Esophagus squamous epithelium (tissue), 5 donors: Measurements from ENCODE around the gene TSEN2. TPM values are rescaled to one million over a fixed set of nuclear protein-coding genes. Genes with fewer than 3 reads are reported as not detected.
A peak's percentile ranks its signal among the peaks of the same experiment; 100 is the strongest.
"Not testable (repeated sequence)": the region's sequence is repeated elsewhere in the genome, so short reads cannot be mapped to it uniquely, and the experiment has no call there.

ENCODE experiments used
- DNase-seq: peaks from one replicate; lab custom pipeline; 2025; lab: John Stamatoyannopoulos, UW
- H3K27ac ChIP-seq, 4 donors: fragments of 200-600 bp; sonication (generic); one replicate each; pipeline ENCODE4 v1.5.1; 2016 to 2019; ENCODE audit warnings: mild to moderate bottlenecking in 1 of 4
- H3K27me3 ChIP-seq, 4 donors: fragments of 200-600 bp; sonication (generic); 1 replicate in 3 of 4; 2 replicates in 1 of 4; pipeline versions ENCODE4 v1.5.1 to v1.6.0; 2017 to 2021; ENCODE audit warnings: antibody characterized with exemption in 1 of 4
- H3K36me3 ChIP-seq, 3 donors: fragments of 200-600 bp; sonication (generic); one replicate each; pipeline ENCODE4 v1.5.1; 2016 to 2019
- H3K4me1 ChIP-seq, 3 donors: fragments of 200-600 bp; sonication (generic); one replicate each; pipeline ENCODE4 v1.5.1; 2017 to 2019
- H3K4me3 ChIP-seq, 4 donors: fragments of 200-600 bp; sonication (generic); 1 replicate in 3 of 4; 2 replicates in 1 of 4; pipeline ENCODE4 v1.5.1; 2016 to 2019; ENCODE audit warnings: mild to moderate bottlenecking in 2 of 4, moderate library complexity in 1 of 4
- H3K9me3 ChIP-seq, 3 donors: fragments of 200-600 bp; sonication (generic); one replicate each; pipeline ENCODE4 v1.5.1; 2016 to 2019
- POLR2A ChIP-seq, 4 donors: fragments of 450-650 bp; IDR thresholded peaks; one replicate each; pipeline ENCODE4 v1.6.1; 2017; ENCODE audit warnings: antibody characterized with exemption in 4 of 4, mild to moderate bottlenecking in 4 of 4, moderate library complexity in 3 of 4
- WGBS, 2 donors: methylation state at CpG; one replicate each; pipeline ENCODE4 v1.1.5; 2018; 5-methylcytosine and 5-hydroxymethylcytosine counted together
- intact Hi-C: fragments of 100-400 bp; cut with DNase I; formaldehyde crosslinking; loops from one replicate; pipeline ENCODE4 v1.15.0; 2022
- total RNA-seq, 4 donors: library from RNA; depleted of rRNA; stranded (reverse); fragments of >200 nt; gene quantifications; one replicate each; pipeline ENCODE4 v1.1.0, GENCODE V29; 2016
- TF ChIP-seq, protein P1 (sequence below), 6 experiments: fragments of 450-650 bp in 4 of 6; fragments of 200-600 bp in 2 of 6; sonication (generic) in 2 of 6; IDR thresholded peaks; one replicate each; pipeline ENCODE4 v1.5.1; 2016 to 2019; ENCODE audit warnings: antibody characterized with exemption in 6 of 6, mild to moderate bottlenecking in 4 of 6, moderate library complexity in 4 of 6
- donor health status: DM: yes; HTN: yes; CAD: no.

The TSEN2 gene
- total RNA-seq, 4 donors from 2014 or later = 13.6 to 29.6 (median 14.3) TPM

DNA sequence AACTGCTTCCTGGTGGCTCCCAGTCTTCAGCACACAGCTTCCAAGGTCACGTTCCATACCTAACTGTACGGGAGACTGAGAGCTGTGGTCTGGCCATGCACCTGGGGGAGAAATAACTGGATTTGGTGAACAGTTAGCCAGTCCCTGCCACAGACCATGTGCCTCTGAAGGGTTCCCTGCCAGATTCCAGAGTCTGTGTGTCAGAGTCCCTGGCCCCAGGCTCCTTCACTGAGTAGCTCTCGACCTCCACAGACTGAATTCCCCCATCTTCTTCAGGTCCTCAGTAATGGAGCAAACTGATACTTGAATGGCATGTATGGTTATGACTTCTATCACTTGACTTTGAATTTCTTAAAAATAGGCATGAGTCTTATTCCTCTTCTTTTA is 43.5 kb downstream of the TSEN2 start:
- no peaks in the 10 kb centered on the region for H3K9me3 ChIP-seq
- H3K36me3 ChIP-seq = peaks cover 0 to 84% (median 0%) of the 10 kb centered on the region in 3 donors
- no peak for DNase-seq
- 93 to 100% methylated on average over 3 of the region's 3 CpGs for WGBS, 2 donors
- TF ChIP-seq, protein P1, sequence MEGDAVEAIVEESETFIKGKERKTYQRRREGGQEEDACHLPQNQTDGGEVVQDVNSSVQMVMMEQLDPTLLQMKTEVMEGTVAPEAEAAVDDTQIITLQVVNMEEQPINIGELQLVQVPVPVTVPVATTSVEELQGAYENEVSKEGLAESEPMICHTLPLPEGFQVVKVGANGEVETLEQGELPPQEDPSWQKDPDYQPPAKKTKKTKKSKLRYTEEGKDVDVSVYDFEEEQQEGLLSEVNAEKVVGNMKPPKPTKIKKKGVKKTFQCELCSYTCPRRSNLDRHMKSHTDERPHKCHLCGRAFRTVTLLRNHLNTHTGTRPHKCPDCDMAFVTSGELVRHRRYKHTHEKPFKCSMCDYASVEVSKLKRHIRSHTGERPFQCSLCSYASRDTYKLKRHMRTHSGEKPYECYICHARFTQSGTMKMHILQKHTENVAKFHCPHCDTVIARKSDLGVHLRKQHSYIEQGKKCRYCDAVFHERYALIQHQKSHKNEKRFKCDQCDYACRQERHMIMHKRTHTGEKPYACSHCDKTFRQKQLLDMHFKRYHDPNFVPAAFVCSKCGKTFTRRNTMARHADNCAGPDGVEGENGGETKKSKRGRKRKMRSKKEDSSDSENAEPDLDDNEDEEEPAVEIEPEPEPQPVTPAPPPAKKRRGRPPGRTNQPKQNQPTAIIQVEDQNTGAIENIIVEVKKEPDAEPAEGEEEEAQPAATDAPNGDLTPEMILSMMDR (IDR thresholded peaks at IDR 0.05) = no peak
- TF ChIP-seq POLR2A (IDR thresholded peaks at IDR 0.05) = no peak
- H3K27ac ChIP-seq = no peak overlapping the region
- no peaks in the 10 kb centered on the region for H3K4me1 ChIP-seq
- intact Hi-C loops = no loop called here
- H3K4me3 ChIP-seq = no peak overlapping the region
- no peaks in the 10 kb centered on the region for H3K27me3 ChIP-seq

DNA sequence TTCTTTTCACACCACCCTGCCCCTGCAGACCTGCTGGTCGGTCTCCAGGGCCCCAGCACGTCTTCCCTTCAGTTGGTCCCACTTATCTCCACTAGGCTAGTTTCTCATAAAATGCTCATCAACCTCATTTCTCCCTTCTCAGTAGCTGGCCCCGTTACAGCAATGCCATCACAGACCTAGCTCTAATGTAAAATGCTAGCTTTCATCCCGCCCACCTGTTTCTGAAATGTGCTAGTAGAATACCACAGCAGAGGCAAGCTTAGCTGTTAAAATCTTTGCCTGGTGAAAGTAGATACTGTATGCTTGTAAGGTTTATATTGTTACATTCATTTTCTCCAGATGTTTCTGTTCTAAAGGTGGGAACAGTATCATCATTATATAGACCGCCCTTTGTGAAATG is 47.9 kb downstream of the TSEN2 start:
- intact Hi-C loops = no loop called here

DNA sequence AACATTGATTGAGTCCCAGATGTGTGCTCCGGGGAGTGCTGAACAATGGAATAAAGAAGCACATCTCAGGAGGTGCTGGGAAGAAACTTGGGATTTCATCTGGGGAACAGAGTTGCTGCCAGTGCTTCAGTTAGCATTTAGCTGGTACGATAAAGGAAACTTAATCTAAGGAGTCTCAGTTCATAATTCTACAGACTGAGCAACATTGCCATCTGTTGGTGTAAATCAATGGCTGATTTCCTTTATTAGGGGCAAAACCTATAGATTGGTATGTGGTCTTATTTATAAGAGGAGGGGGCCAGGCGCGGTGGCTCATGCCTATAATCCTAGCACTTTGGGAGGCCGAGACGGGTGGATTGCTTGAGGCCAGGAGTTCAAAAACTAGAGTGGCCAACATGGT is 52.1 kb downstream of the TSEN2 start:
- no peaks in the 10 kb centered on the region for H3K27me3 ChIP-seq
- peaks cover 0 to 5% (median 0%) of the 10 kb centered on the region in 3 donors for H3K4me1 ChIP-seq
- no peak overlapping the region for H3K4me3 ChIP-seq
- DNase-seq = no peak
- no peaks in the 10 kb centered on the region for H3K9me3 ChIP-seq
- WGBS, 2 donors = 88 to 94% methylated on average over 6 of the region's 6 CpGs
- no peak overlapping the region for H3K27ac ChIP-seq
- H3K36me3 ChIP-seq = peaks cover 0 to 51% (median 6%) of the 10 kb centered on the region in 3 donors
- no peak for TF ChIP-seq POLR2A (IDR thresholded peaks at IDR 0.05)
- TF ChIP-seq, protein P1 (IDR thresholded peaks at IDR 0.05) = no peak
- intact Hi-C loops = no loop called here

More for the DNA sequence above, 47.9 kb downstream of the TSEN2 start:
- Histone ChIP-seq H3K4me1 (peaks cover 0 to 5% (median 0%) of the 10 kb centered on the region in 3 donors), H3K4me3 (no peak overlapping the region), H3K36me3 (peaks cover 0 to 62% (median 0%) of the 10 kb centered on the region in 3 donors), H3K9me3 (no peaks in the 10 kb centered on the region), H3K27me3 (no peaks in the 10 kb centered on the region), H3K27ac (no peak overlapping the region)
- TF ChIP-seq POLR2A (IDR thresholded peaks at IDR 0.05) = no peak
- TF ChIP-seq, protein P1 (IDR thresholded peaks at IDR 0.05) = no peak
- no peak for DNase-seq
- WGBS, 2 donors = 90 to 93% methylated on average over 5 of the region's 5 CpGs

DNA sequence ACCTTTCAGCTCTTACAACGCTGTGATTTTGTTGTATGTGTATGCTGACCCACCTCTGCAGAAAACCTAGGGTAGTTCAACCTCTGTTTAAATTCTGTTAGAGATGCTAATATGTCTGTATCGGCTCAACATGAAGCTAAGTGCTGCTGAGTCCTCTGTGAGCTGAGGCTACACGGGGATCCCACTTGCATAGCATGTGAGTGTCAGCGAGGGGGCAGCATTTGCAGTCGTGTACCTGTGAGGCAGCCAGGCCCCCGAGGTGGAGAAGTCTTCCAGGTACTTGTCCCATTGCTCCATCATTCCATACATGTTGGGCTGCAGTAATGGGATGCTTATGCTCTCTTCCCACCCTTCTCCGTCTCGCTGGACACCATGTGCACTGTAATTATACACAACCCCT is 57.3 kb downstream of the TSEN2 start:
- intact Hi-C loops = no loop called here
- H3K27me3 ChIP-seq = no peaks in the 10 kb centered on the region
- peaks cover 0 to 28% (median 6%) of the 10 kb centered on the region in 3 donors for H3K36me3 ChIP-seq

DNA sequence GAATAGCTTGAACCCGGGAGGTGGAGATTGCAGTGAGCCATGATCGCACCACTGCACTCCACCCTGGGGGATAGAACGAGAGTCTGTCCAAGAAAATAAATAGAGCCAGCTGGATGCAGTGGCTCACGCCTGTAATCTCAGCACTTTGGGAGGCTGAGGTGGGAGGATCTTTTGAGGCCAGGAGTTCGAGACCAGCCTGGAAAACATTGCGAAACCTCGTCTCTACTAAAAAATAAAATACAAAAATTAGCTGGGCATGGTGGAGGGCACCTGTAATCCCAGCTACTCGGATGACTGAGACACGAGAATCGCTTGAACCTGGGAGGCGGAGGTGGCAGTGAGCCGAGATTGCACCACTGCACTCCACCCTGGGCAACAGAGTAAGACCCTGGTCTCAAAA is 59.2 kb downstream of the TSEN2 start:
- WGBS, 2 donors = 84 to 88% methylated on average over 12 of the region's 12 CpGs
- H3K9me3 ChIP-seq, H3K4me3 ChIP-seq, H3K27ac ChIP-seq, DNase-seq, intact Hi-C loops, H3K27me3 ChIP-seq: not testable (repeated sequence)
- Histone ChIP-seq H3K36me3 (peaks cover 0 to 28% (median 6%) of the 10 kb centered on the region in 3 donors), H3K4me1 (peaks cover 0 to 16% (median 0%) of the 10 kb centered on the region in 3 donors)

More for the DNA sequence above, 57.3 kb downstream of the TSEN2 start:
- TF ChIP-seq, protein P1 (IDR thresholded peaks at IDR 0.05) = peak in 1 of 6 experiments; percentile 15
- no peak for TF ChIP-seq POLR2A (IDR thresholded peaks at IDR 0.05)
- Histone ChIP-seq H3K9me3 (no peaks in the 10 kb centered on the region), H3K27ac (no peak overlapping the region), H3K4me3 (no peak overlapping the region), H3K4me1 (peaks cover 0 to 16% (median 0%) of the 10 kb centered on the region in 3 donors)
- 71 to 82% methylated on average over 8 of the region's 8 CpGs for WGBS, 2 donors
- DNase-seq = no peak
